Activated T-cell treated with anti-CD3 and anti-CD28 coated beads for 4 hours (primary cell): ENCODE results near the gene ZBTB40.

Experiments
- DNase-seq: peaks from one replicate; pipeline ENCODE4 v3.0.0-alpha.2; 2020

The ZBTB40 gene

DNA sequence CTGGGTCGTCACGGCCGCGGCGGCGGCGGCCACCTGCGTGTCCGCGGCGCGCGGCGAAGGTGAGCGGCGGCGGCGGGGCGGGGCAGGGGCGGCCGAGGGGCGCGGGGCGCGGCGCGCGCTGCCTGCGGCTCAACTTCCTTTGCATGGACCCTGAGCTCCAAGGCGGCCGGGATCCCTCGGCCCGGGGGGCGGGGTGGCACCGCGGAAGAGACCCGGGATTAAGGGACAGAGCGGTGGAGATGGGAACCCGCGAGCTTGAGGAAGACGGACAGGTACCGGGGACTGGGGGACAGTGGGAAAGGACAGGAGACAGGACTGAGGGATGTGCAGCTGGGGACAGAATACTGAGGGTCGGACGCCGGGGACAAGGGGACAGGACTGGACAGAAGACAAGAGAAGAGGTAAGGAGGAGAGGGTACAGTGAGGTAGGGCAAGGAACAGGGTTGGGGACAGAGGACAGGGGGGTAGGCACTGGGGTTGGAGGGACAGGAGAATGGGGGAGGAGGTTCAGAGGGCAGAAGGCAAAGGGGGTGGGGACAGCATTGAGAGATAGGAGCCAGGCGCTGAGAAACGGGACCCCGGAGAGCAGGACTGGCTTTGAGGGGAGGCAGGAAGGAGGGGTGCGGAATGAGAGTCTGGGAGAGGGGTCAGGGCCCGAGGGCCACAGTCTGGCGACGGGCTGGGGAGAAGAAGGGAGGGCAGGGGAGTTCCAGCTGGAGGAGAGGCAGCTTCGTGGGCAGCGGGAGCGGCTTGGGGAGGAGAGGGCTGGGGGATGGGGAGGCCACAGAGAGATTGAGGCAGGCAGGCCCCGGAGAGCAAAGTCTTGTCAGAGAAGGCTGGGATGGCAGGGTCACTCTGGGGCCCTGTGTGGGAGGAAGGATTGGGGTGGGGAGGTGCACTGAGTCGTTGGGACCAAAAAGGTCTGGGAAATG lies 112.3 kb downstream of the ZBTB40 start:
- DNase-seq = no peak

DNA sequence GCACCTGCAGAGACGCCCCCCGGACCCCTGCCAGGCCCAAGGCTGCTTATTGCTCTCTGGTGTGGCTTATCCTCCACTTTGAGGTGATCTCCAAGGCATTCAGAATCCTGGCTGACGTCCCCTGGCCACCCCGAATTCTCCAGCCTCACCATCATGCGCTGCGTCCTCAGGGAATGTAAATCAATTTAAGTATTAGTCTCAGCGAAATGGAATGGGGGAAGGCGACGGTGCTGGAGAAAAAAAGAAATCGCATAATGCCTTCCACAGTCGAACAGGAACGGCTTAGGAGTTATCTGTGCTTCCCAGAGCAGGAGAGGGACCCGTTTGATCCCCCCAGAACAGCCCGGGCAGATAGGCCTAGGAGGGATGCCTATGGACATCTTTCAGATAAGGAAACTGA lies 114.5 kb downstream of the ZBTB40 start:
- DNase-seq = no peak

DNA sequence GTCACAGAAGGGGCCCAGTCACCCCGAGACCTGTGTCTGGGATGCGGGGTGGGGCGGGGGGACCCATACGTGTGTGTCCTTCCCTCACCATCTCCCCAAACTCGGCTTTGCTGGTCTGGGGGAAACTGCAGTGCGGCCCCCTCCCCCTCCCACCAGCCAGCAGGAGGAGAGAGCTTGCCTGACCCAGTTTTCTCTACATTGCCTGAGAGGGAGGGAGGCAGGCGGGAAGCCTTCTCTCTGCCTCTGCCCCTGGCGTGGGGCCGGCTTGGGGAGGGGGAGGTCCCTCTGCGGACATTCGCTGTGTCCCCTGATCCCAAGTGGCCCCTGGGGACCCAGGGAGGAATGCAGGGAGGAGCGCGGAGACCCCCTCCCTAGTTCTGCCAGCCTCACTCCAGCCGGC lies 115.5 kb downstream of the ZBTB40 start:
- no peak for DNase-seq

DNA sequence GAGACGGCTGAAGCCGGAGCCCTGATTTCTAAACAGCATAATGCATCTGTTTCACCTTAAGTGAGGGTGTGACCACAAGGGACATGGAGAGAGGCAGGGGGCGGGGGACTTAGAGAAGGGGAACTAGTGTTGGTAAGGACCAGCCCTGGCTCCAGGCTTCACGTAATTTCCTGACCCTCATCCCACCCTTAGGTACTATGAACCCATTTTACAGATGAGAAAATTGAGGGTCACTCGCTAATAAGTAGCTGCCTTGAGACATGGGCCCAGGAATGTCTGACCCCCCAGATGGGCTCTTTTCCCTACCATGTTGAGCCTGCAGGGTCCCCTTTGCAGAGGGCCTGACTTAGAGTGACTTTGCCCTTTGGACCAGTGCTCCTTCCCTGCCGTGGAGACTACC lies 116.3 kb downstream of the ZBTB40 start:
- no peak for DNase-seq

DNA sequence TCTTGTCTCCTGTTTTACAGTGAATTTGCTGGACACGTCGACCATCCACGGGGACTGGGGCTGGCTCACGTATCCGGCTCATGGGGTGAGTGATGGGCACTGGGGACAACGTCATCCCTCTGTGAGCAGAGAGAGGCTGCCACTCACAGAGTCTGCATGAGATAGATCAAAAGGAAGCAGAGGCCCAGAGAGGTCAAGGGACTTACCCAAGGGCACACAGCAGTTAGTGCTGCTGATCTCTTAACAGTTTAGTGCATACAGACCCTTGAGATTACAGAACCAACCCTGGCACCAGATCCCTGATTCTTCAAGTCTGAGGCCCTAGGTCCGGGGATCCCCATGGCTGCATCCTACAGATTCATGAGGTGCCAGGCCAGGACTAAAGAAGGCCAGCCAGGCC lies 117.6 kb downstream of the ZBTB40 start:
- DNase-seq = no peak

DNA sequence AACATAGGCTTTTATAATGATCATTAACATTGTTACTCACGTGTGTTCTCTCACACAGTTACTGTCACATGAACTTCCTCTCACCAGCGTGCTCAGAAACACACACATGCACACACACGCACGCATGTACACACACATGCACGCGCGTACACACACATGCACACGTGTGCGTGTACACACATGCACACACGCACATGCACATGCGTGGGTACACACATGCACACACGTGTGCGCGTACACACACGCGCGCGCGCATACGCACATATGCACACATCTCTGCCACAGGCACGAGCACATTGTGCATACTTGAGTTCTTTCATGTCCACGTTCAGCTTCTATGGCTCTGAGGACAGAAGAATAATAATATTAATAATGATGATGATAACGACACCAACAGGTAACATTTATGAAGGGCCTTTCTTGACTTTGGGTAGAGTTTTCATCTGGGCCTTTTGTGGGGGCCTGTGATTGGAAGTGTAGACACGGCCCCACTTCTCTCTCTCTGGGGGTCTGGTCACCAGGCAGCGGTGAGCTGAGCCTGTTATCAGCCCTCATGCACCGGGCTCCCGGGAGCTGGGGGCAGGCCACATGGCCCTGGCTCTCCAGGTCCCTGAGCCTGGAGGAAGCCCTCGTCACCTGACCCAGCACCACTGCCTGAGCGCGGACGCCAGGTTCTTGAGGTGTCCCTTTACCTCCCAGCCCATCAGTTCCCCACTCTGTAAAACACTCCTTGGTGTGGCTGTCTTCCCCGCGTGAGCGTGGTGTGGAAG lies 118.7 kb downstream of the ZBTB40 start:
- DNase-seq = no peak

DNA sequence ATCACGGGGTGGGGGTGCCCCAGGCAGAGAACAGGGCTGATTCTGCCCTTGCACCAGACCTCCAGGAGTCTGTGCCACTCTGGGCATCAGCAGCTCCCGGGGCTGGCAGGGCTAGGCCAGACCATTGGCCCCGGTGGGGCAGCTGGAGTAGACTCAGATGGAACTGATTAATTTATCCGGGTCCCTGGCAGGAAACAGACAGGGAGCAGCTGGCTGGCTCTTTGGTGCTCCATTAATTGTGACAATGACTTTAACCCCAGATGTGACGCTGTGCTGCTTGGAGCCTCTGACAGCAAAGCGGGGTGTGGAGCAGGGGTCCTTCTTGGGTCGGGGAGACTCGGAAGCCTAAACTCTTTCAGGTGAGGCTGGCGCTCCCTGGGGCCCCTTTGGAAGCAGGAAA lies 121.2 kb downstream of the ZBTB40 start:
- no peak for DNase-seq

DNA sequence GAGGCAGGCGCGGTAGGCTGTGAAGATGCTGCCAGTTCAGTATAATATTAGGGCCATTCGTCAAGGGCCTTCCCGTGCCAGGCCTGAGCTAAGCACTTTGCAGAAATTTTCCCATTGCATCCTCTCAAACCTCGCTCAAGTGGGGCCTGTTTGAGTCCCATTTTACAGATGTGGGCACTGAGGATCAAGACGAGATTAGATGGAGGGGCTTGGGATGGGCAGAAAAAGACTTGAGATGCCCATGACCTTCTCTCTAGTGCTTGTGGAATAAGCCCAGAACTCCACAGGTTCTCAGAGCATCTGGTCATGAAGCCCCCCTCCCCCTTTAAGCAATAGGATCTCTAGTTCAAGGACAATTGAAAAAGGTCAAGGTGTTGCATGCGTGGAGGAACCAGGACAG lies 121.6 kb downstream of the ZBTB40 start:
- no peak for DNase-seq

DNA sequence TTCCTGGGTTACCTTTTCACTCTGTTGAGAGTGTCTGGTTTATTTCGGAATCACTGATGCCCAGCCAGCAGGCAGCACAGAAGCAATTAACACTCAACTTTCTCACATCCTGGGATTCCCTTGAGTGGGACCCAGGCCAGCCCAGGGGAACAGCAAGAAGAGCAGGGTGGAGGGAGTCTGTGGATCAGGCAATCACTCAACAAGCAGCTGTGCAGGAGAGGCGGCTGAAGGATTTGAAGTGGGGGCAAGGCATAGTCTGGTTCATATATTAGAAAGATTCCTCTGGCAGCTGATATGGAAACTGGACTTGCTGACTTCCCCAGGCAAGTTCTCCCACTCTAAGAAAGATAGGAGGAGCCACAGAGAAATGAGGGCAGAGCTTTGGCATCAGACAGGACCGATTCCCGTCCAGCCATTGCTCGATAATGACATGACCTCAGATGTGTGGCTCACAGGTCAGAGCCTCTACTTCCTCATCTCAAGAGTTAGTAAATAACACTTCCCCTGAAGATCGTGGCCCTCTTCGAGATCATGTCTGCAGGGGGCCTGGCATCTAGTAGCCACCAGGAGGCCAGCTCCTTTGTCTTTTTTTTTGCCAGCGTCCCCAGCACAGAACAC lies 124.0 kb downstream of the ZBTB40 start:
- no peak for DNase-seq

DNA sequence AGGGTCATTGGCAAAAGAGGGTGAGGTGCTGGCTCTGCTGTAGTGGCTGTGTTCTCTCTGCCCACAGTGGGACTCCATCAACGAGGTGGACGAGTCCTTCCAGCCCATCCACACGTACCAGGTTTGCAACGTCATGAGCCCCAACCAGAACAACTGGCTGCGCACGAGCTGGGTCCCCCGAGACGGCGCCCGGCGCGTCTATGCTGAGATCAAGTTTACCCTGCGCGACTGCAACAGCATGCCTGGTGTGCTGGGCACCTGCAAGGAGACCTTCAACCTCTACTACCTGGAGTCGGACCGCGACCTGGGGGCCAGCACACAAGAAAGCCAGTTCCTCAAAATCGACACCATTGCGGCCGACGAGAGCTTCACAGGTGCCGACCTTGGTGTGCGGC lies 124.5 kb downstream of the ZBTB40 start:
- DNase-seq = no peak

DNA sequence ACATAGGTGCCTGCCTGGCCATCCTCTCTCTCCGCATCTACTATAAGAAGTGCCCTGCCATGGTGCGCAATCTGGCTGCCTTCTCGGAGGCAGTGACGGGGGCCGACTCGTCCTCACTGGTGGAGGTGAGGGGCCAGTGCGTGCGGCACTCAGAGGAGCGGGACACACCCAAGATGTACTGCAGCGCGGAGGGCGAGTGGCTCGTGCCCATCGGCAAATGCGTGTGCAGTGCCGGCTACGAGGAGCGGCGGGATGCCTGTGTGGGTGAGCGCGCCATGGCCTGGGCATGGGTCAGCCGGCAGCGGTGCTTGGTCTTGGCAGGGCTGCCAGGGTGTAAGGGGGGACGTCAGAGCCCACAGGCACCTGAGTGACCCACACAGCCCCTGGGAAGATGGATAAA lies 125.0 kb downstream of the ZBTB40 start:
- no peak for DNase-seq

DNA sequence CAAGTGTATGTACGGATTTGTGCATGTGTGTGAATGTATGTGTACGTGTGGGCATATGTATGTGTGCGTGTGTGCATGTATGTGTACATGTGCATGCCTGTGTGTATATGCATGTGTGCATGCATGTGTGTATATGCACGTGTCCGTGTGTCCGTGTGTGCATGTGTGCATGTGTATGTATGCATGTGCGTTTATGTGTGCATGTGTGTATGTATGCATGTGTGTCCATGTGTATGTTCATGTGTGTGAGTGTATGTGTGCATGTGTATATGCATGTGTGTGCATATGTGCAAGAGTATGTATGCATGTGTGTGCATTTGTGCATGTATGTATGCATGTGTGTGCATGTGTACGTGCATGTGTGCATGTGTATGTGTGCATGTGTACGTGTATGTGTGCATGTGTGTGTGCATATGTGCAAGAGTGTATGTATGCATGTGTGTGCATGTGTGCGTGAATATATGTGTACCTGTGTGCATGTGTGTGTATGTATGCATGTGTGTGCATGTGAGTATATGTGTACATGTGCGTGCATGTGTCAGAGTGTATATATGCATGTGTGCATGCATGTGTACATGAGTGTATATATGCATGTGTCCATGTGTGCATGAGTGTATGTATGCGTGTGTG lies 127.2 kb downstream of the ZBTB40 start:
- no peak for DNase-seq

DNA sequence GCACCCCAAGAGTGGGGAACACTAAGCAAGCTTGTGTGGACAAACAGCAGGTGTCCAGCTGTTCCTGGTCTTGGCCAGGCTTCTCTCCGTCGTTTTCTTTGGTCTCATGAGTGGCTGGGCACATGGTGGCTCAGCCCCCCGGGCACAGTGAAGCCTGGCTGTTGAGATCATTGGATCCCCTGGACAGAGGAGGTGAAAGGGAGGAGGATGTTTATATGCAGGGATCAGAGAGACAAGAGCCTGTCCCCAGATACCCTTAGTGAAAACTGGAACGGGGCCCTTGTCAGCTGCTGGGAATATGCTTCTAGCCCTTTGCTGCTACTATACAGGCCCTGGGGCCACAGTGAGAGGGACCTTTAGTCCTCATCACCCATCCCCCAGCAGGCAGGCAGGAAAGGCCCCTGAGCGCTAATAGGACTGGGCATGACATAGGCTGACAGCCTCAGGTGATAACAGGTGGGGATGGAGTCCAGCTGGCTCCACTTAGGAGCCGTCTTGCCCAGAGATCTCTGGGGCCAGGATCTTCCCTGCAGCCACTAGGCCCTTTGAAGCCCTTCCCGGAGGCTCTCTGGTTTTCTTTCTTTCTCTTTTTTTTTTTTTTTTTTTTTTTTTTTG lies 128.0 kb downstream of the ZBTB40 start:
- DNase-seq = no peak
